MCF 10A (cell line): ENCODE measurements around the gene MTERF1. TPM values are rescaled to one million over a fixed set of nuclear protein-coding genes. Genes with fewer than 3 reads are reported as not detected.
A peak's percentile ranks its signal among the peaks of the same experiment; 100 is the strongest.

Source experiments
- BruUV-seq: library from RNA; stranded (reverse); fragments of 400-500 nt; replicated peaks from 2 replicates; lab custom pipeline; 2021; lab: Mats Ljungman, UMichigan
- CTCF ChIA-PET: fragments of 300-600 bp; sonication (Branson Sonifier 250); formaldehyde crosslinking; extraction: SDS; loops from one replicate; lab custom pipeline; 2021; ENCODE audit warnings: antibody characterized with exemption, inconsistent platforms; lab: Yijun Ruan, JAX
- POLR2A ChIA-PET: fragments of 300-600, 350-650 bp; sonication (Branson Sonifier 250); formaldehyde crosslinking; extraction: SDS; loops from one replicate; lab custom pipeline; 2020; ENCODE audit warnings: antibody characterized with exemption, inconsistent platforms; lab: Yijun Ruan, JAX
- DNase-seq: peaks from one replicate; pipeline ENCODE4 v3.0.0-alpha.2; 2018; ENCODE audit not compliant: unreplicated experiment
- H3K27ac Mint-ChIP-seq: one replicate; pipeline ENCODE4 v1.8.0; 2022; ENCODE audit warnings: mild to moderate bottlenecking, low read depth, mixed read lengths; ENCODE audit not compliant: unreplicated experiment
- H3K27me3 Mint-ChIP-seq: one replicate; pipeline ENCODE4 v1.8.0; 2022; ENCODE audit warnings: mixed read lengths; ENCODE audit not compliant: insufficient read depth, unreplicated experiment
- H3K36me3 Mint-ChIP-seq: one replicate; pipeline ENCODE4 v1.8.0; 2022; ENCODE audit warnings: mild to moderate bottlenecking, moderate library complexity, mixed read lengths; ENCODE audit not compliant: insufficient read depth, unreplicated experiment
- H3K4me1 Mint-ChIP-seq: one replicate; pipeline ENCODE4 v1.8.0; 2022; ENCODE audit warnings: mixed read lengths; ENCODE audit not compliant: insufficient read depth, unreplicated experiment
- H3K4me3 Mint-ChIP-seq: one replicate; pipeline ENCODE4 v1.8.0; 2022; ENCODE audit warnings: mild to moderate bottlenecking, moderate library complexity, mixed read lengths; ENCODE audit not compliant: unreplicated experiment
- H3K9me3 Mint-ChIP-seq: one replicate; pipeline ENCODE4 v1.8.0; 2022; ENCODE audit warnings: mixed read lengths; ENCODE audit not compliant: unreplicated experiment
- CTCF ChIP-seq: fragments of 200-600 bp; IDR thresholded peaks from one replicate; pipeline ENCODE4 v1.8.0; 2022; ENCODE audit warnings: antibody characterized with exemption, mild to moderate bottlenecking; ENCODE audit not compliant: unreplicated experiment
- intact Hi-C: fragments of 100-400 bp; cut with micrococcal nuclease; formaldehyde crosslinking; loops from 2 replicates; pipeline ENCODE4 v1.14.1; 2022
- total RNA-seq: library from RNA; stranded (reverse); gene quantifications from 2 replicates; pipeline ENCODE4 v1.2.3, GENCODE V29; 2022

The MTERF1 gene
- total RNA-seq, 1 experiment from 2014 or later = 12.9 TPM

GRCh38 chr7:91913612-91914011 lies 33.1 kb upstream of the MTERF1 start:
- intact Hi-C loops = no loop called here
- no peak overlapping the region for H3K27ac Mint-ChIP-seq
- POLR2A ChIA-PET = interaction anchor here (1.1 kb wide), 1 partner anchor 10 kb away, joined by 3 read pairs; no protein-coding TSS in a partner anchor
- no TSS peak for BruUV-seq
- no peak for TF ChIP-seq CTCF
- H3K9me3 Mint-ChIP-seq = peaks cover under 1% of the 10 kb centered on the region
- H3K36me3 Mint-ChIP-seq = no peaks in the 10 kb centered on the region
- no peaks in the 10 kb centered on the region for H3K27me3 Mint-ChIP-seq
- CTCF ChIA-PET = no interaction called here
- H3K4me1 Mint-ChIP-seq = no peaks in the 10 kb centered on the region
- no peak overlapping the region for H3K4me3 Mint-ChIP-seq
- peak; percentile 10 for DNase-seq

- TF ChIP-seq CTCF = no peak
- intact Hi-C loops = no loop called here
- Mint-ChIP-seq H3K4me1 (no peaks in the 10 kb centered on the region), H3K36me3 (no peaks in the 10 kb centered on the region), H3K27me3 (no peaks in the 10 kb centered on the region), H3K4me3 (no peak overlapping the region), H3K27ac (no peak overlapping the region), H3K9me3 (peaks cover 9% of the 10 kb centered on the region)
- no peak for DNase-seq
- no TSS peak for BruUV-seq
- ChIA-PET CTCF (no interaction called here), POLR2A (interaction anchor here (1.0 to 1.4 kb wide), 2 partner anchors 28 to 33 kb away, joined by 3 to 7 read pairs; partner anchors contain the start of gene AKAP9)
Observed at GRCh38 chr7:91912494-91912893, 32.0 kb upstream of the MTERF1 start.

GRCh38 chr7:91911121-91911520 lies 30.6 kb upstream of the MTERF1 start:
- intact Hi-C loops = no loop called here
- Mint-ChIP-seq H3K4me3 (no peak overlapping the region), H3K27ac (no peak overlapping the region), H3K27me3 (no peaks in the 10 kb centered on the region), H3K9me3 (peaks cover 13% of the 10 kb centered on the region), H3K36me3 (no peaks in the 10 kb centered on the region), H3K4me1 (no peaks in the 10 kb centered on the region)
- ChIA-PET POLR2A (no interaction called here), CTCF (interaction anchor here (1.3 kb wide), 1 partner anchor 81 kb away, joined by 3 read pairs; no protein-coding TSS in a partner anchor)
- TF ChIP-seq CTCF = no peak
- no peak for DNase-seq
- no TSS peak for BruUV-seq

GRCh38 chr7:91910171-91910570 lies 29.7 kb upstream of the MTERF1 start:
- BruUV-seq = no TSS peak
- H3K36me3 Mint-ChIP-seq = no peaks in the 10 kb centered on the region
- no peaks in the 10 kb centered on the region for H3K27me3 Mint-ChIP-seq
- H3K9me3 Mint-ChIP-seq = peaks cover 13% of the 10 kb centered on the region
- TF ChIP-seq CTCF = no peak
- CTCF ChIA-PET = interaction anchor here (0.6 to 1.3 kb wide), 3 partner anchors 30 to 80 kb away, joined by 3 read pairs; no protein-coding TSS in a partner anchor
- POLR2A ChIA-PET = no interaction called here
- no peak overlapping the region for H3K4me3 Mint-ChIP-seq
- DNase-seq = no peak
- intact Hi-C loops = no loop called here
- no peak overlapping the region for H3K27ac Mint-ChIP-seq
- H3K4me1 Mint-ChIP-seq = no peaks in the 10 kb centered on the region
